Keratinocyte (primary cell): Measurements from ENCODE around the gene RPS21. TPM values are rescaled to one million over a fixed set of nuclear protein-coding genes. Genes with fewer than 3 reads are reported as not detected.

Experiments
- DNase-seq: peaks from one replicate; pipeline ENCODE4 v3.0.0-alpha.2; 2011; ENCODE audit warnings: low read depth, missing footprints, low spot score
- FAIRE-seq: peaks from 2 replicates; lab custom pipeline; 2011; peaks lifted over from hg19 to GRCh38; lab: Jason Lieb, UNC
- H2AFZ ChIP-seq: 2 replicates; pipeline ENCODE4 v1.6.0; 2012; ENCODE audit warnings: low read length, control low read depth, inconsistent platforms; ENCODE audit not compliant: control insufficient read depth
- H3K27ac ChIP-seq: 2 replicates; pipeline ENCODE4 v1.5.1; 2011; ENCODE audit warnings: low read length; ENCODE audit not compliant: control insufficient read depth, insufficient read depth
- H3K27me3 ChIP-seq: 3 replicates; pipeline ENCODE4 v1.6.0; 2011; ENCODE audit warnings: low read length; ENCODE audit not compliant: control insufficient read depth, insufficient read depth; ENCODE audit errors: extremely low read depth
- H3K36me3 ChIP-seq, 2 experiments: 2 replicates in 1 of 2; 3 replicates in 1 of 2; pipeline ENCODE4 v1.5.1; 2011; ENCODE audit warnings: low read length in 2 of 2, mild to moderate bottlenecking in 1 of 2; ENCODE audit not compliant: control insufficient read depth in 2 of 2, insufficient read depth in 2 of 2; ENCODE audit errors: extremely low read depth in 1 of 2
- H3K4me1 ChIP-seq: 3 replicates; pipeline ENCODE4 v1.5.1; 2011; ENCODE audit warnings: low read length; ENCODE audit not compliant: control insufficient read depth, insufficient read depth; ENCODE audit errors: extremely low read depth
- H3K4me2 ChIP-seq: 3 replicates; pipeline ENCODE4 v1.6.0; 2011; ENCODE audit warnings: low read depth, low read length; ENCODE audit not compliant: control insufficient read depth, insufficient read depth; ENCODE audit errors: extremely low read depth
- H3K4me3 ChIP-seq, 3 experiments: fragments of 200-600 bp in 1 of 3; sonication (generic) in 1 of 3; 2 replicates in 2 of 3; 3 replicates in 1 of 3; pipeline ENCODE4 v1.5.1; 2011 to 2016; ENCODE audit warnings: low read length in 3 of 3, mild to moderate bottlenecking in 3 of 3, control low read depth in 2 of 3, inconsistent platforms in 1 of 3, low read depth in 1 of 3, mixed read lengths in 1 of 3, mixed run types in 1 of 3, moderate library complexity in 1 of 3; ENCODE audit not compliant: control insufficient read depth in 2 of 3, insufficient read depth in 2 of 3; ENCODE audit errors: extremely low read depth in 1 of 3
- H3K79me2 ChIP-seq: 2 replicates; pipeline ENCODE4 v1.6.0; 2012; ENCODE audit warnings: low read length; ENCODE audit not compliant: control insufficient read depth, insufficient read depth
- H3K9ac ChIP-seq: 3 replicates; pipeline ENCODE4 v1.6.0; 2011; ENCODE audit warnings: low read length; ENCODE audit not compliant: control insufficient read depth, insufficient read depth; ENCODE audit errors: extremely low read depth
- H3K9me1 ChIP-seq: 3 replicates; pipeline ENCODE4 v1.6.0; 2011; ENCODE audit warnings: low read length; ENCODE audit not compliant: control insufficient read depth, insufficient read depth; ENCODE audit errors: extremely low read depth
- H3K9me3 ChIP-seq: 2 replicates; pipeline ENCODE4 v1.5.1; 2012; ENCODE audit warnings: low read depth, low read length; ENCODE audit not compliant: control insufficient read depth
- H4K20me1 ChIP-seq: 3 replicates; pipeline ENCODE4 v1.6.0; 2011; ENCODE audit warnings: low read length; ENCODE audit not compliant: control insufficient read depth, insufficient read depth; ENCODE audit errors: extremely low read depth
- CTCF ChIP-seq, 3 experiments: IDR thresholded peaks in 1 of 3; conservative IDR thresholded peaks in 1 of 3; optimal IDR thresholded peaks in 1 of 3; 2 replicates in 2 of 3; 3 replicates in 1 of 3; pipeline versions ENCODE3 to v1.5.1; 2011; ENCODE audit warnings: low read length in 3 of 3, mild to moderate bottlenecking in 3 of 3, moderate library complexity in 2 of 3, control low read depth in 1 of 3, inconsistent platforms in 1 of 3; ENCODE audit not compliant: insufficient read depth in 2 of 3; ENCODE audit errors: extremely low read depth in 1 of 3
- EZH2 ChIP-seq: IDR thresholded peaks from one replicate; pipeline ENCODE4 v1.6.1; 2012; ENCODE audit warnings: inconsistent platforms, mild to moderate bottlenecking, low read length, moderate library complexity
- dilution Hi-C: fragments of 300-500 bp; cut with MboI; formaldehyde crosslinking; loops from one replicate; pipeline ENCODE4 v1.7.0; 2020; ENCODE audit warnings: low sequenced_read_pairs; ENCODE audit not compliant: extremely low pct_ligation_motif_present
- polyA plus RNA-seq, 5 experiments: library from polyadenylated mRNA; depleted of rRNA in 3 of 5; stranded (reverse) in 3 of 5; stranded (forward) in 1 of 5; unstranded in 1 of 5; fragments of >200 nt; gene quantifications; 1 replicate in 1 of 5; 2 replicates in 3 of 5; 3 replicates in 1 of 5; pipeline versions ENCODE4 v1.2.1 to v1.2.3, GENCODE V29; 2011 to 2012; ENCODE audit warnings: missing spikeins in 2 of 5, low read depth in 1 of 5, low replicate concordance in 1 of 5

Gene RPS21
- polyA plus RNA-seq, 1 donor (not counting 4 experiments of a cell fraction or from before 2014, with no cell fraction given), result 3,874 TPM

- Histone ChIP-seq H3K4me1 (peaks cover 12% of the 10 kb centered on the region), H3K36me3 (peaks cover 23 to 25% of the 10 kb centered on the region in 2 experiments), H3K27ac (no peak overlapping the region), H3K4me3 (no peak overlapping the region), H2AFZ (no peak overlapping the region), H3K9me3 (no peaks in the 10 kb centered on the region), H3K9ac (no peak overlapping the region), H4K20me1 (peaks cover 10% of the 10 kb centered on the region), H3K79me2 (peaks cover 32% of the 10 kb centered on the region), H3K4me2 (no peak overlapping the region), H3K27me3 (no peaks in the 10 kb centered on the region), H3K9me1 (no peaks in the 10 kb centered on the region)
- dilution Hi-C loops, result no loop called here
- DNase-seq (no peak), FAIRE-seq (no peak)
- no peak for TF ChIP-seq CTCF (optimal IDR thresholded peaks at IDR 0.05 in 1 of 3, IDR thresholded peaks at IDR 0.05 in 1 of 3, conservative IDR thresholded peaks at IDR 0.05 in 1 of 3; ENCODE audit: extremely low read depth in 1 of 3, insufficient read depth in 2 of 3, low read length in 3 of 3)
- no peak for TF ChIP-seq EZH2
These were observed 5.1 kb downstream of the RPS21 start for GRCh38 chr20:62392077-62392418.

GRCh38 chr20:62392621-62393334 lies 5.9 kb downstream of the RPS21 start:
- Histone ChIP-seq H4K20me1 (peaks cover 10% of the 10 kb centered on the region), H3K27ac (no peak overlapping the region), H3K9me1 (no peaks in the 10 kb centered on the region), H3K4me1 (peaks cover 9% of the 10 kb centered on the region), H3K9me3 (no peaks in the 10 kb centered on the region), H3K79me2 (peaks cover 25% of the 10 kb centered on the region), H3K4me2 (no peak overlapping the region), H3K36me3 (peaks cover 23 to 25% of the 10 kb centered on the region in 2 experiments), H3K4me3 (no peak overlapping the region), H3K27me3 (no peaks in the 10 kb centered on the region), H3K9ac (no peak overlapping the region), H2AFZ (no peak overlapping the region)
- no peak for FAIRE-seq
- no peak for TF ChIP-seq EZH2
- no peak for TF ChIP-seq CTCF (optimal IDR thresholded peaks at IDR 0.05 in 1 of 3, IDR thresholded peaks at IDR 0.05 in 1 of 3, conservative IDR thresholded peaks at IDR 0.05 in 1 of 3; ENCODE audit: extremely low read depth in 1 of 3, insufficient read depth in 2 of 3, low read length in 3 of 3)
- dilution Hi-C loops, result no loop called here
- DNase-seq, result no peak
